OCI-LY7 (cell line): ENCODE data around the gene ZNF341.

Experiments used
- EZH2phosphoT487 ChIP-seq: fragments of 200-600 bp; sonication (generic); IDR thresholded peaks from 2 replicates; pipeline ENCODE4 v1.6.1; 2018; ENCODE audit warnings: low read depth, borderline replicate concordance, mild to moderate bottlenecking, mixed run types, antibody characterized with exemption, low read length, moderate library complexity, mixed read lengths
- TF ChIP-seq, protein P1 (sequence below): fragments of 200-600 bp; sonication (generic); conservative IDR thresholded peaks from 2 replicates; pipeline ENCODE4 v1.5.1; 2014; ENCODE audit warnings: mild to moderate bottlenecking, antibody characterized with exemption, low read length, moderate library complexity, mixed read lengths

DNA sequence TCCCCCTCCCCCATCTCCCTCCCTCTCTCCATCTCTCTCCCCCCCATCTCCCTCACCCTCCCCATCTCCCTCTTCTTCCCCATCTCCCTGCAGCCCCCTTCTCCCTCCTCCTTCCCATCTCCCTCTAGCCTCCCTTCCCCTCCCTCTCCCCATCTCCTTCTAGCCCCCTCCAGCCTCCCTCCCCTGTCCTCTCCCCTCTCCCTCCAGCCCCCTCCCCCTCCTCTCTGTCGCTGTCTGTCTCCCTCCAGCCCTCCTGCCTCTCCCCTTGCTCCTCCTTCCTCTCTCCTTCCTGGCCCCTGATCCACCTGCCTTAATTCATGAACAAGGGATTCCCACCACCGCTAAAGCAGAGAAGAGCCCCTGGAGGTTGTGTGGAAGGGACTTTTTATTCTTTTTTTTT lies 52.4 kb downstream of the ZNF341 start:
- TF ChIP-seq, protein P1, sequence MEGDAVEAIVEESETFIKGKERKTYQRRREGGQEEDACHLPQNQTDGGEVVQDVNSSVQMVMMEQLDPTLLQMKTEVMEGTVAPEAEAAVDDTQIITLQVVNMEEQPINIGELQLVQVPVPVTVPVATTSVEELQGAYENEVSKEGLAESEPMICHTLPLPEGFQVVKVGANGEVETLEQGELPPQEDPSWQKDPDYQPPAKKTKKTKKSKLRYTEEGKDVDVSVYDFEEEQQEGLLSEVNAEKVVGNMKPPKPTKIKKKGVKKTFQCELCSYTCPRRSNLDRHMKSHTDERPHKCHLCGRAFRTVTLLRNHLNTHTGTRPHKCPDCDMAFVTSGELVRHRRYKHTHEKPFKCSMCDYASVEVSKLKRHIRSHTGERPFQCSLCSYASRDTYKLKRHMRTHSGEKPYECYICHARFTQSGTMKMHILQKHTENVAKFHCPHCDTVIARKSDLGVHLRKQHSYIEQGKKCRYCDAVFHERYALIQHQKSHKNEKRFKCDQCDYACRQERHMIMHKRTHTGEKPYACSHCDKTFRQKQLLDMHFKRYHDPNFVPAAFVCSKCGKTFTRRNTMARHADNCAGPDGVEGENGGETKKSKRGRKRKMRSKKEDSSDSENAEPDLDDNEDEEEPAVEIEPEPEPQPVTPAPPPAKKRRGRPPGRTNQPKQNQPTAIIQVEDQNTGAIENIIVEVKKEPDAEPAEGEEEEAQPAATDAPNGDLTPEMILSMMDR, result no peak
- no peak for TF ChIP-seq EZH2phosphoT487
